GM12878 (cell line): ENCODE results near the gene SLC31A1. TPM values are rescaled to one million over a fixed set of nuclear protein-coding genes. Genes with fewer than 3 reads are reported as not detected.

ENCODE experiments used
- ATAC-seq: fragments of 200-7000 bp; cut with Tn5 transposase; 3 replicates; pipeline ENCODE4 v1.9.1; 2020; ENCODE audit warnings: mild to moderate bottlenecking, moderate library complexity
- BruUV-seq: library from RNA; stranded (reverse); fragments of 400-500 nt; replicated peaks from 2 replicates; lab custom pipeline; 2021; lab: Mats Ljungman, UMichigan
- CTCF ChIA-PET: fragments of 300-600 bp; sonication (Branson Sonifier 250); formaldehyde crosslinking; extraction: SDS; loops from one replicate; lab custom pipeline; 2021; ENCODE audit warnings: inconsistent platforms; lab: Yijun Ruan, JAX
- POLR2A ChIA-PET: fragments of 350-600 bp; formaldehyde crosslinking; extraction: SDS; loops from one replicate; lab custom pipeline; 2021; ENCODE audit warnings: inconsistent platforms; lab: Charles Lee
- RAD21 ChIA-PET: fragments of 300-600 bp; sonication (Branson Sonifier 250); formaldehyde crosslinking; loops from one replicate; lab custom pipeline; 2023; ENCODE audit warnings: antibody characterized with exemption; ENCODE audit not compliant: unreplicated experiment; lab: Charles Lee
- SMC1A ChIA-PET: fragments of 300-600 bp; sonication (Branson Sonifier 250); formaldehyde crosslinking; loops from one replicate; lab custom pipeline; 2023; ENCODE audit not compliant: unreplicated experiment, uncharacterized antibody; lab: Charles Lee
- DNase-seq: peaks from one replicate; pipeline ENCODE4 v3.0.0-alpha.2; 2011; ENCODE audit warnings: low read depth, low spot score
- FAIRE-seq: peaks from 3 replicates; lab custom pipeline; 2011; peaks lifted over from hg19 to GRCh38; lab: Jason Lieb, UNC
- H2AFZ ChIP-seq: 2 replicates; pipeline ENCODE4 v1.6.0; 2011; ENCODE audit warnings: low read depth, low read length, control low read depth; ENCODE audit not compliant: control insufficient read depth
- H3K27ac ChIP-seq: 2 replicates; pipeline ENCODE4 v1.5.1; 2011; ENCODE audit warnings: control low read depth; ENCODE audit not compliant: control insufficient read depth, insufficient read depth
- H3K27me3 ChIP-seq, 2 experiments: replicated peaks in 1 of 2; 2 replicates each; pipeline versions ENCODE4 v1.6.0 to v1.6.1; 2011; ENCODE audit warnings: low read length in 1 of 2; ENCODE audit not compliant: control insufficient read depth in 2 of 2, insufficient read depth in 2 of 2
- H3K36me3 ChIP-seq, 2 experiments: 2 replicates each; pipeline ENCODE4 v1.5.1; 2011; ENCODE audit warnings: low read length in 1 of 2; ENCODE audit not compliant: control insufficient read depth in 2 of 2, insufficient read depth in 2 of 2
- H3K4me1 ChIP-seq: 2 replicates; pipeline ENCODE4 v1.6.1; 2011; ENCODE audit warnings: mild to moderate bottlenecking, low read length, moderate library complexity, mixed read lengths; ENCODE audit not compliant: control insufficient read depth, insufficient read depth
- H3K4me2 ChIP-seq: 2 replicates; pipeline ENCODE4 v1.6.0; 2011; ENCODE audit warnings: control low read depth; ENCODE audit not compliant: control insufficient read depth, insufficient read depth
- H3K4me3 ChIP-seq: fragments of 200-600 bp; sonication (generic); 2 replicates; pipeline ENCODE4 v1.5.1; 2016
- H3K79me2 ChIP-seq: 2 replicates; pipeline ENCODE4 v1.6.0; 2011; ENCODE audit warnings: low read length; ENCODE audit not compliant: control insufficient read depth, insufficient read depth
- H3K9ac ChIP-seq: 2 replicates; pipeline ENCODE4 v1.8.0; 2011; ENCODE audit warnings: low read length, control low read depth, mixed read lengths; ENCODE audit not compliant: control insufficient read depth, insufficient read depth
- H3K9me3 ChIP-seq: replicated peaks from 3 replicates; pipeline ENCODE4 v1.5.1; 2011; ENCODE audit warnings: mild to moderate bottlenecking, low read length; ENCODE audit not compliant: control insufficient read depth, insufficient read depth
- H4K20me1 ChIP-seq: 2 replicates; pipeline ENCODE4 v1.6.0; 2011; ENCODE audit not compliant: control insufficient read depth, insufficient read depth
- ATF7 ChIP-seq: fragments of 450-650 bp; IDR thresholded peaks from 2 replicates; pipeline ENCODE4 v1.6.1; 2016; ENCODE audit warnings: low read depth, mild to moderate bottlenecking
- CBX3 ChIP-seq: fragments of 200-600 bp; sonication (generic); IDR thresholded peaks from 2 replicates; pipeline ENCODE4 v1.6.1; 2016; ENCODE audit warnings: low read depth, borderline replicate concordance
- CHD2 ChIP-seq: IDR thresholded peaks from 2 replicates; pipeline ENCODE4 v1.6.1; 2011; ENCODE audit warnings: low read depth, low read length, improper control_type of control experiment, borderline replicate concordance
- CHD4 ChIP-seq: fragments of 200-600 bp; sonication (generic); IDR thresholded peaks from 2 replicates; pipeline ENCODE4 v1.6.1; 2016; ENCODE audit warnings: mild to moderate bottlenecking
- E2F8 ChIP-seq: fragments of 450-650 bp; IDR thresholded peaks from 2 replicates; pipeline ENCODE4 v1.6.1; 2018; ENCODE audit warnings: mild to moderate bottlenecking, low read depth, moderate library complexity; ENCODE audit not compliant: partially characterized antibody
- E4F1 ChIP-seq: fragments of 450-650 bp; IDR thresholded peaks from 2 replicates; pipeline ENCODE4 v1.6.1; 2018; ENCODE audit warnings: borderline replicate concordance, mild to moderate bottlenecking; ENCODE audit not compliant: partially characterized antibody
- FOS ChIP-seq: IDR thresholded peaks from 3 replicates; pipeline ENCODE4 v1.6.1; 2011; ENCODE audit warnings: borderline replicate concordance; ENCODE audit not compliant: insufficient read length; ENCODE audit errors: extremely low read depth
- HDAC2 ChIP-seq: fragments of 200-600 bp; sonication (generic); IDR thresholded peaks from 2 replicates; pipeline ENCODE4 v1.6.1; 2017
- IKZF1 ChIP-seq: fragments of 450-650 bp; conservative IDR thresholded peaks from 2 replicates; pipeline ENCODE4 v1.6.1; 2017; ENCODE audit warnings: antibody characterized with exemption, mild to moderate bottlenecking
- KLF5 ChIP-seq: fragments of 450-650 bp; IDR thresholded peaks from 2 replicates; pipeline ENCODE4 v1.6.1; 2014; ENCODE audit warnings: mild to moderate bottlenecking; ENCODE audit not compliant: partially characterized antibody
- RBBP5 ChIP-seq: fragments of 200-600 bp; sonication (generic); conservative IDR thresholded peaks from 2 replicates; pipeline ENCODE4 v1.6.1; 2016
- SUPT20H ChIP-seq: IDR thresholded peaks from 2 replicates; pipeline ENCODE4 v1.6.1; 2011; ENCODE audit warnings: low read depth, mild to moderate bottlenecking, low read length, moderate library complexity, borderline replicate concordance; ENCODE audit not compliant: control insufficient read depth
- WGBS: methylation state at CpG from one replicate; pipeline ENCODE4 v1.1.6; 2016; ENCODE audit warnings: low lambda C conversion rate; ENCODE audit not compliant: insufficient replicate concordance, insufficient coverage; ENCODE audit errors: missing lambda C conversion rate; 5-methylcytosine and 5-hydroxymethylcytosine counted together
- in situ Hi-C: fragments of 300-500 bp; cut with MboI; formaldehyde crosslinking; loops from 9 replicates; pipeline ENCODE4 v1.14.3; 2018; ENCODE audit warnings: mixed read lengths
- intact Hi-C: fragments of 100-400 bp; cut with micrococcal nuclease; formaldehyde crosslinking; loops from one replicate; pipeline ENCODE4 v1.14.2; 2022; ENCODE audit not compliant: unreplicated experiment
- polyA plus RNA-seq, 11 experiments: library from polyadenylated mRNA; depleted of rRNA in 4 of 11; unstranded in 6 of 11; stranded (reverse) in 5 of 11; fragments of >200 nt; fragmentation: Nextera tagmentation in 4 of 11; fragmentation: Illumina TruSeq in 1 of 11; extraction: Ambion mirVana in 4 of 11; extraction: Trizol in 1 of 11; gene quantifications; 1 replicate in 1 of 11; 2 replicates in 10 of 11; pipeline versions ENCODE4 v1.2.1 to v1.2.3, GENCODE V29; 2011 to 2016; ENCODE audit warnings: inconsistent platforms in 2 of 11, missing spikeins in 2 of 11, low read depth in 1 of 11
- total RNA-seq, 4 experiments: library from RNA; depleted of rRNA in 3 of 4; stranded (reverse); fragments of >200 nt in 3 of 4; fragmentation: Illumina TruSeq in 1 of 4; extraction: Trizol in 1 of 4; gene quantifications; 2 replicates each; pipeline versions ENCODE4 v1.2.1 to v1.2.3, GENCODE V29; 2013 to 2021

Gene SLC31A1
- total and polyA plus RNA-seq, 10 of the 15 experiments (the other 5 are each of a cell fraction or from before 2014, with no cell fraction given), result 7.3 to 16.2 (median 10.5) TPM

GRCh38 chr9:113266174-113266573 is 44.8 kb downstream of the SLC31A1 start:
- intact Hi-C loops, result no loop called here
- no peak overlapping the region for H3K27ac ChIP-seq
- H3K27me3 ChIP-seq, result no peaks in the 10 kb centered on the region
- 97% methylated on average over 3 of the region's 3 CpGs for WGBS
- no peaks in the 10 kb centered on the region for H3K79me2 ChIP-seq
- in situ Hi-C loops, result no loop called here
- no TSS peak for BruUV-seq
- ChIA-PET SMC1A (interaction anchor here (1.2 kb wide), 1 partner anchor 9 kb away, joined by 5 read pairs; the partner anchor contains the start of gene CDC26), RAD21 (no interaction called here), POLR2A (interaction anchor here (1.1 kb wide), 1 partner anchor 144 kb away, joined by 3 read pairs; no protein-coding TSS in a partner anchor), CTCF (interaction anchor here (0.6 to 1.2 kb wide), 2 partner anchors 9 to 42 kb away, joined by 3 to 4 read pairs; partner anchors contain the start of gene CDC26)
- no peak for ATAC-seq
- H3K4me1 ChIP-seq, result no peaks in the 10 kb centered on the region
- FAIRE-seq, result no peak
- no peak overlapping the region for H3K4me2 ChIP-seq
- H3K9me3 ChIP-seq, result no peaks in the 10 kb centered on the region
- no peak for DNase-seq
- TF ChIP-seq E2F8, result no peak
- no peak for TF ChIP-seq HDAC2
- TF ChIP-seq FOS, result no peak
- TF ChIP-seq CBX3, result no peak
- TF ChIP-seq KLF5, result no peak
- no peak for TF ChIP-seq ATF7
- no peak for TF ChIP-seq CHD2
- TF ChIP-seq RBBP5, result no peak
- no peak for TF ChIP-seq E4F1
- no peak for TF ChIP-seq CHD4
- TF ChIP-seq SUPT20H, result no peak
- no peak for TF ChIP-seq IKZF1
- TF ChIP-seq, all 136 proteins: peak for 0
- Histone ChIP-seq H3K4me3 (no peak overlapping the region), H3K36me3 (peaks cover 2 to 20% of the 10 kb centered on the region in 2 experiments), H3K9ac (no peak overlapping the region), H2AFZ (no peak overlapping the region), H4K20me1 (no peaks in the 10 kb centered on the region)
